WTC11 (cell line): ENCODE data around the gene NRG2. TPM values are rescaled to one million over a fixed set of nuclear protein-coding genes. Genes with fewer than 3 reads are reported as not detected.

ENCODE experiments used
- ATAC-seq: fragments of 200-7000 bp; cut with Tn5 transposase; 2 replicates; pipeline ENCODE4 v1.10.0; 2021; ENCODE audit warnings: mild to moderate bottlenecking, moderate library complexity
- CTCF ChIA-PET: fragments of 300-600 bp; sonication (Branson Sonifier 250); formaldehyde crosslinking; loops from one replicate; lab custom pipeline; 2021; ENCODE audit warnings: antibody characterized with exemption; lab: Charles Lee
- POLR2A ChIA-PET: fragments of 350-600 bp; sonication (Branson Sonifier 250); formaldehyde crosslinking; loops from one replicate; lab custom pipeline; 2021; ENCODE audit warnings: antibody characterized with exemption; lab: Charles Lee
- DNase-seq: peaks from one replicate; pipeline ENCODE4 v3.0.0; 2021; ENCODE audit warnings: low spot score
- H3K27ac Mint-ChIP-seq: 2 replicates; pipeline ENCODE4 v1.8.0; 2021; ENCODE audit warnings: mixed read lengths
- H3K27me3 Mint-ChIP-seq: 2 replicates; pipeline ENCODE4 v1.8.0; 2021; ENCODE audit warnings: low read depth, mild to moderate bottlenecking, moderate library complexity, mixed read lengths
- H3K36me3 Mint-ChIP-seq: 2 replicates; pipeline ENCODE4 v1.8.0; 2021; ENCODE audit warnings: mixed read lengths
- H3K4me1 Mint-ChIP-seq: 2 replicates; pipeline ENCODE4 v1.8.0; 2022; ENCODE audit warnings: mixed read lengths
- H3K4me3 Mint-ChIP-seq: 2 replicates; pipeline ENCODE4 v1.8.0; 2021; ENCODE audit warnings: mild to moderate bottlenecking, moderate library complexity, mixed read lengths
- H3K9me3 Mint-ChIP-seq: 2 replicates; pipeline ENCODE4 v1.8.0; 2021; ENCODE audit warnings: mixed read lengths
- ATF1 ChIP-seq: sonication (generic); formaldehyde crosslinking; IDR thresholded peaks from 2 replicates; pipeline ENCODE4 v1.8.1; 2023; ENCODE audit warnings: mild to moderate bottlenecking, moderate library complexity, missing genetic modification reagents
- CBFB ChIP-seq: sonication (generic); formaldehyde crosslinking; IDR thresholded peaks from 2 replicates; pipeline ENCODE4 v1.8.1; 2022; ENCODE audit warnings: mild to moderate bottlenecking, low read depth, missing genetic modification reagents
- CREB1 ChIP-seq: sonication (generic); formaldehyde crosslinking; IDR thresholded peaks from 2 replicates; pipeline ENCODE4 v1.8.0; 2023; ENCODE audit warnings: mild to moderate bottlenecking, missing genetic modification reagents
- ESRRA ChIP-seq: sonication (generic); formaldehyde crosslinking; IDR thresholded peaks from 2 replicates; pipeline ENCODE4 v1.8.1; 2022; ENCODE audit warnings: mild to moderate bottlenecking, missing genetic modification reagents, borderline replicate concordance
- ETV6 ChIP-seq: sonication (generic); formaldehyde crosslinking; IDR thresholded peaks from 2 replicates; pipeline ENCODE4 v1.8.1; 2022; ENCODE audit warnings: mild to moderate bottlenecking, missing genetic modification reagents
- FOXK1 ChIP-seq: sonication (generic); formaldehyde crosslinking; IDR thresholded peaks from 2 replicates; pipeline ENCODE4 v1.8.0; 2022; ENCODE audit warnings: mild to moderate bottlenecking, moderate library complexity, missing genetic modification reagents
- GRHL2 ChIP-seq: fragments of 250-450 bp; sonication (Bioruptor Pico); IDR thresholded peaks from 2 replicates; pipeline ENCODE4 v1.8.0; 2022; ENCODE audit warnings: mild to moderate bottlenecking, moderate library complexity; ENCODE audit not compliant: insufficient replicate concordance, severe bottlenecking
- GTF2I ChIP-seq: fragments of 250-450 bp; sonication (Bioruptor Pico); conservative IDR thresholded peaks from 2 replicates; pipeline ENCODE4 v1.4.0; 2021; ENCODE audit warnings: mild to moderate bottlenecking
- JUN ChIP-seq: sonication (generic); formaldehyde crosslinking; IDR thresholded peaks from 2 replicates; pipeline ENCODE4 v1.8.0; 2023; ENCODE audit warnings: mild to moderate bottlenecking, missing genetic modification reagents
- MXD4 ChIP-seq: fragments of 250-450 bp; sonication (Bioruptor Pico); IDR thresholded peaks from 2 replicates; pipeline ENCODE4 v1.8.0; 2021; ENCODE audit warnings: mild to moderate bottlenecking, moderate library complexity, borderline replicate concordance
- MYBL2 ChIP-seq: sonication (generic); formaldehyde crosslinking; IDR thresholded peaks from 2 replicates; pipeline ENCODE4 v1.8.1; 2023; ENCODE audit warnings: mild to moderate bottlenecking, moderate library complexity, missing genetic modification reagents
- NFYB ChIP-seq: sonication (generic); formaldehyde crosslinking; conservative IDR thresholded peaks from 2 replicates; pipeline ENCODE4 v1.8.0; 2022; ENCODE audit warnings: low read depth, missing genetic modification reagents
- NR2C2 ChIP-seq: sonication (generic); formaldehyde crosslinking; IDR thresholded peaks from 2 replicates; pipeline ENCODE4 v1.8.0; 2022; ENCODE audit warnings: mild to moderate bottlenecking, missing genetic modification reagents
- SOX15 ChIP-seq: fragments of 250-450 bp; sonication (Bioruptor Pico); IDR thresholded peaks from 2 replicates; pipeline ENCODE4 v1.9.0; 2021; ENCODE audit warnings: mild to moderate bottlenecking
- ZBTB21 ChIP-seq: sonication (generic); formaldehyde crosslinking; IDR thresholded peaks from 2 replicates; pipeline ENCODE4 v1.8.1; 2023; ENCODE audit warnings: mild to moderate bottlenecking, missing genetic modification reagents, borderline replicate concordance
- ZNF219 ChIP-seq: sonication (generic); formaldehyde crosslinking; IDR thresholded peaks from 2 replicates; pipeline ENCODE4 v1.8.0; 2023; ENCODE audit warnings: missing genetic modification reagents, mild to moderate bottlenecking, borderline replicate concordance
- total RNA-seq: library from RNA; stranded (reverse); gene quantifications from 3 replicates; pipeline ENCODE4 v1.2.3, GENCODE V29; 2021
- TF ChIP-seq, protein P1 (sequence below): sonication (generic); formaldehyde crosslinking; conservative IDR thresholded peaks from 2 replicates; pipeline ENCODE4 v1.8.1; 2022; ENCODE audit warnings: mild to moderate bottlenecking, missing genetic modification reagents
- TF ChIP-seq, protein P2 (sequence below): sonication (generic); formaldehyde crosslinking; IDR thresholded peaks from 2 replicates; pipeline ENCODE4 v1.8.0; 2023; ENCODE audit warnings: missing genetic modification reagents
- TF ChIP-seq, protein P3 (sequence below): sonication (generic); formaldehyde crosslinking; IDR thresholded peaks from 2 replicates; pipeline ENCODE4 v1.8.1; 2022; ENCODE audit warnings: missing genetic modification reagents, borderline replicate concordance
- TF ChIP-seq, protein P4 (sequence below): fragments of 250-450 bp; sonication (Bioruptor Pico); IDR thresholded peaks from 2 replicates; pipeline ENCODE4 v1.9.0; 2021; ENCODE audit warnings: mild to moderate bottlenecking
- TF ChIP-seq, protein P5 (sequence below): fragments of 250-450 bp; sonication (Bioruptor Pico); IDR thresholded peaks from 2 replicates; pipeline ENCODE4 v2.1.2; 2022; ENCODE audit warnings: mild to moderate bottlenecking, moderate library complexity
- TF ChIP-seq, protein P6 (sequence below): sonication (generic); formaldehyde crosslinking; IDR thresholded peaks from 2 replicates; pipeline ENCODE4 v1.8.1; 2022; ENCODE audit warnings: mild to moderate bottlenecking, missing genetic modification reagents, moderate library complexity, borderline replicate concordance
- TF ChIP-seq, protein P7 (sequence below): sonication (generic); formaldehyde crosslinking; IDR thresholded peaks from 2 replicates; pipeline ENCODE4 v1.8.1; 2023; ENCODE audit warnings: mild to moderate bottlenecking, missing genetic modification reagents, borderline replicate concordance

The NRG2 gene
- total RNA-seq, 1 experiment from 2014 or later: 0.44 TPM

DNA sequence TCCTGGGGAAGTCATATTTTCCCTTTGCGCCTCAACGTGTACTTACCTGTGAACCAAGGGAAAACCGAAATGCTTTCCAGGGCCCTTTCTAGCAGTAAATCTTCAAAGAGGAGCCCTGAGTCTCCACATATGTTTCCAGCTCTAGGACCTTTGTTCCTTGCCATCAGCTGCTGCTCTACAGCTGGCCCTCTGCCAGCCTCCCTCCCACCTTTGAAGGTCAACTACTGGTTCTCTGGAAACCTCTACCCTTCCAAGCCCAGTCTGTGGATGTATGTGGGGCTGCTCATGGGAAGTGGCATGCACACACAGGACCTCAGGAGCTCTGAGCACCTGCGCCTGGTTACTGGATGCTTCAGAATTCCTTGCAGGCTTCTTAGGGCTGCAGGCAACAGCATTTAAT is 130.3 kb downstream of the NRG2 start:
- ChIA-PET POLR2A (interaction anchor here (0.7 kb wide), 1 partner anchor 194 kb away, joined by 4 read pairs; no protein-coding TSS in a partner anchor), CTCF (interaction anchor here (1.3 to 4.7 kb wide), 2 partner anchors 56 to 233 kb away, joined by 3 to 30 read pairs; no protein-coding TSS in a partner anchor)
- Mint-ChIP-seq H3K36me3 (no peaks in the 10 kb centered on the region), H3K9me3 (peaks cover 4% of the 10 kb centered on the region), H3K4me1 (peaks cover 10% of the 10 kb centered on the region), H3K4me3 (no peak overlapping the region), H3K27me3 (peaks cover 8% of the 10 kb centered on the region; the same call in 1 of the 2 replicates), H3K27ac (no peak overlapping the region)
- no peak for ATAC-seq
- TF ChIP-seq ETV6 (CRISPR knock-in tag) (no peak), MXD4 (CRISPR knock-in tag) (no peak), ATF1 (no peak), ZNF219 (CRISPR knock-in tag) (no peak), NR2C2 (no peak), NFYB (CRISPR knock-in tag) (no peak), GRHL2 (CRISPR knock-in tag) (no peak), SOX15 (CRISPR knock-in tag) (no peak), CBFB (CRISPR knock-in tag) (no peak), CREB1 (CRISPR knock-in tag) (no peak), MYBL2 (CRISPR knock-in tag) (no peak), ESRRA (CRISPR knock-in tag) (no peak)
- TF ChIP-seq, protein P1, sequence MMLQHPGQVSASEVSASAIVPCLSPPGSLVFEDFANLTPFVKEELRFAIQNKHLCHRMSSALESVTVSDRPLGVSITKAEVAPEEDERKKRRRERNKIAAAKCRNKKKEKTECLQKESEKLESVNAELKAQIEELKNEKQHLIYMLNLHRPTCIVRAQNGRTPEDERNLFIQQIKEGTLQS (CRISPR knock-in tag): no peak
- TF ChIP-seq, protein P2, sequence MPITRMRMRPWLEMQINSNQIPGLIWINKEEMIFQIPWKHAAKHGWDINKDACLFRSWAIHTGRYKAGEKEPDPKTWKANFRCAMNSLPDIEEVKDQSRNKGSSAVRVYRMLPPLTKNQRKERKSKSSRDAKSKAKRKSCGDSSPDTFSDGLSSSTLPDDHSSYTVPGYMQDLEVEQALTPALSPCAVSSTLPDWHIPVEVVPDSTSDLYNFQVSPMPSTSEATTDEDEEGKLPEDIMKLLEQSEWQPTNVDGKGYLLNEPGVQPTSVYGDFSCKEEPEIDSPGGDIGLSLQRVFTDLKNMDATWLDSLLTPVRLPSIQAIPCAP (CRISPR knock-in tag): no peak
- TF ChIP-seq, protein P3, sequence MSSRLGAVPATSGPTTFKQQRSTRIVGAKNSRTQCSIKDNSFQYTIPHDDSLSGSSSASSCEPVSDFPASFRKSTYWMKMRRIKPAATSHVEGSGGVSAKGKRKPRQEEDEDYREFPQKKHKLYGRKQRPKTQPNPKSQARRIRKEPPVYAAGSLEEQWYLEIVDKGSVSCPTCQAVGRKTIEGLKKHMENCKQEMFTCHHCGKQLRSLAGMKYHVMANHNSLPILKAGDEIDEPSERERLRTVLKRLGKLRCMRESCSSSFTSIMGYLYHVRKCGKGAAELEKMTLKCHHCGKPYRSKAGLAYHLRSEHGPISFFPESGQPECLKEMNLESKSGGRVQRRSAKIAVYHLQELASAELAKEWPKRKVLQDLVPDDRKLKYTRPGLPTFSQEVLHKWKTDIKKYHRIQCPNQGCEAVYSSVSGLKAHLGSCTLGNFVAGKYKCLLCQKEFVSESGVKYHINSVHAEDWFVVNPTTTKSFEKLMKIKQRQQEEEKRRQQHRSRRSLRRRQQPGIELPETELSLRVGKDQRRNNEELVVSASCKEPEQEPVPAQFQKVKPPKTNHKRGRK: no peak
- TF ChIP-seq, protein P4, sequence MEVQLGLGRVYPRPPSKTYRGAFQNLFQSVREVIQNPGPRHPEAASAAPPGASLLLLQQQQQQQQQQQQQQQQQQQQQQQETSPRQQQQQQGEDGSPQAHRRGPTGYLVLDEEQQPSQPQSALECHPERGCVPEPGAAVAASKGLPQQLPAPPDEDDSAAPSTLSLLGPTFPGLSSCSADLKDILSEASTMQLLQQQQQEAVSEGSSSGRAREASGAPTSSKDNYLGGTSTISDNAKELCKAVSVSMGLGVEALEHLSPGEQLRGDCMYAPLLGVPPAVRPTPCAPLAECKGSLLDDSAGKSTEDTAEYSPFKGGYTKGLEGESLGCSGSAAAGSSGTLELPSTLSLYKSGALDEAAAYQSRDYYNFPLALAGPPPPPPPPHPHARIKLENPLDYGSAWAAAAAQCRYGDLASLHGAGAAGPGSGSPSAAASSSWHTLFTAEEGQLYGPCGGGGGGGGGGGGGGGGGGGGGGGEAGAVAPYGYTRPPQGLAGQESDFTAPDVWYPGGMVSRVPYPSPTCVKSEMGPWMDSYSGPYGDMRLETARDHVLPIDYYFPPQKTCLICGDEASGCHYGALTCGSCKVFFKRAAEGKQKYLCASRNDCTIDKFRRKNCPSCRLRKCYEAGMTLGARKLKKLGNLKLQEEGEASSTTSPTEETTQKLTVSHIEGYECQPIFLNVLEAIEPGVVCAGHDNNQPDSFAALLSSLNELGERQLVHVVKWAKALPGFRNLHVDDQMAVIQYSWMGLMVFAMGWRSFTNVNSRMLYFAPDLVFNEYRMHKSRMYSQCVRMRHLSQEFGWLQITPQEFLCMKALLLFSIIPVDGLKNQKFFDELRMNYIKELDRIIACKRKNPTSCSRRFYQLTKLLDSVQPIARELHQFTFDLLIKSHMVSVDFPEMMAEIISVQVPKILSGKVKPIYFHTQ: no peak
- TF ChIP-seq, protein P5, sequence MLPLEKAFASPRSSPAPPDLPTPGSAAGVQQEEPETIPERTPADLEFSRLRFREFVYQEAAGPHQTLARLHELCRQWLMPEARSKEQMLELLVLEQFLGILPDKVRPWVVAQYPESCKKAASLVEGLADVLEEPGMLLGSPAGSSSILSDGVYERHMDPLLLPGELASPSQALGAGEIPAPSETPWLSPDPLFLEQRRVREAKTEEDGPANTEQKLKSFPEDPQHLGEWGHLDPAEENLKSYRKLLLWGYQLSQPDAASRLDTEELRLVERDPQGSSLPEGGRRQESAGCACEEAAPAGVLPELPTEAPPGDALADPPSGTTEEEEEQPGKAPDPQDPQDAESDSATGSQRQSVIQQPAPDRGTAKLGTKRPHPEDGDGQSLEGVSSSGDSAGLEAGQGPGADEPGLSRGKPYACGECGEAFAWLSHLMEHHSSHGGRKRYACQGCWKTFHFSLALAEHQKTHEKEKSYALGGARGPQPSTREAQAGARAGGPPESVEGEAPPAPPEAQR: no peak
- DNase-seq: no peak

DNA sequence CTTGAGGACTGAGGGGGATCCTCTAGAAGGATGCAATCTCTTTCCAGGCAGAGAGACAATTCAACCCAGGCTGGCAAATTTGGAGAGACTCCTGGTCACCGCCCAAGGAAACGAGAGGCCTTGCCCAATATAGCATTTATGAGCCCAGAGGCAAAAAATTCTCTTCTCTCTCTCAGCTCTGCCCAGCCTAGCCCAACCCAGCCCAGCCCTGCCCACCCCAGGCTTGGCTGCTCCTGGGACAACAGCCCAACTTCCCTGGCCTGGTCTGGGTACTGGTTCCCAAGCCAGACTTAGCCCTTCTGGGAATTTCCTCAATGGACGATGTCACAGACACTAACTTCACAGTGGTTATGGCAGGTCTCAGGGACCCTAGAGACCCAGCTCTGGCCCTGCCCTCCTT is 130.9 kb downstream of the NRG2 start:
- ChIA-PET POLR2A (no interaction called here), CTCF (interaction anchor here (4.7 kb wide), 1 partner anchor 56 kb away, joined by 30 read pairs; no protein-coding TSS in a partner anchor)
- DNase-seq (no peak), ATAC-seq (no peak)
- H3K9me3 Mint-ChIP-seq: peaks cover 4% of the 10 kb centered on the region
- H3K36me3 Mint-ChIP-seq: no peaks in the 10 kb centered on the region
- H3K27ac Mint-ChIP-seq: no peak overlapping the region
- no peak overlapping the region for H3K4me3 Mint-ChIP-seq
- H3K27me3 Mint-ChIP-seq: peaks cover 8% of the 10 kb centered on the region; the same call in 1 of the 2 replicates
- peaks cover 10% of the 10 kb centered on the region for H3K4me1 Mint-ChIP-seq
- TF ChIP-seq JUN: no peak
- TF ChIP-seq, protein P6, sequence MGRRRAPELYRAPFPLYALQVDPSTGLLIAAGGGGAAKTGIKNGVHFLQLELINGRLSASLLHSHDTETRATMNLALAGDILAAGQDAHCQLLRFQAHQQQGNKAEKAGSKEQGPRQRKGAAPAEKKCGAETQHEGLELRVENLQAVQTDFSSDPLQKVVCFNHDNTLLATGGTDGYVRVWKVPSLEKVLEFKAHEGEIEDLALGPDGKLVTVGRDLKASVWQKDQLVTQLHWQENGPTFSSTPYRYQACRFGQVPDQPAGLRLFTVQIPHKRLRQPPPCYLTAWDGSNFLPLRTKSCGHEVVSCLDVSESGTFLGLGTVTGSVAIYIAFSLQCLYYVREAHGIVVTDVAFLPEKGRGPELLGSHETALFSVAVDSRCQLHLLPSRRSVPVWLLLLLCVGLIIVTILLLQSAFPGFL (CRISPR knock-in tag): no peak
- no peak for TF ChIP-seq CREB1 (CRISPR knock-in tag)
- TF ChIP-seq, protein P7, sequence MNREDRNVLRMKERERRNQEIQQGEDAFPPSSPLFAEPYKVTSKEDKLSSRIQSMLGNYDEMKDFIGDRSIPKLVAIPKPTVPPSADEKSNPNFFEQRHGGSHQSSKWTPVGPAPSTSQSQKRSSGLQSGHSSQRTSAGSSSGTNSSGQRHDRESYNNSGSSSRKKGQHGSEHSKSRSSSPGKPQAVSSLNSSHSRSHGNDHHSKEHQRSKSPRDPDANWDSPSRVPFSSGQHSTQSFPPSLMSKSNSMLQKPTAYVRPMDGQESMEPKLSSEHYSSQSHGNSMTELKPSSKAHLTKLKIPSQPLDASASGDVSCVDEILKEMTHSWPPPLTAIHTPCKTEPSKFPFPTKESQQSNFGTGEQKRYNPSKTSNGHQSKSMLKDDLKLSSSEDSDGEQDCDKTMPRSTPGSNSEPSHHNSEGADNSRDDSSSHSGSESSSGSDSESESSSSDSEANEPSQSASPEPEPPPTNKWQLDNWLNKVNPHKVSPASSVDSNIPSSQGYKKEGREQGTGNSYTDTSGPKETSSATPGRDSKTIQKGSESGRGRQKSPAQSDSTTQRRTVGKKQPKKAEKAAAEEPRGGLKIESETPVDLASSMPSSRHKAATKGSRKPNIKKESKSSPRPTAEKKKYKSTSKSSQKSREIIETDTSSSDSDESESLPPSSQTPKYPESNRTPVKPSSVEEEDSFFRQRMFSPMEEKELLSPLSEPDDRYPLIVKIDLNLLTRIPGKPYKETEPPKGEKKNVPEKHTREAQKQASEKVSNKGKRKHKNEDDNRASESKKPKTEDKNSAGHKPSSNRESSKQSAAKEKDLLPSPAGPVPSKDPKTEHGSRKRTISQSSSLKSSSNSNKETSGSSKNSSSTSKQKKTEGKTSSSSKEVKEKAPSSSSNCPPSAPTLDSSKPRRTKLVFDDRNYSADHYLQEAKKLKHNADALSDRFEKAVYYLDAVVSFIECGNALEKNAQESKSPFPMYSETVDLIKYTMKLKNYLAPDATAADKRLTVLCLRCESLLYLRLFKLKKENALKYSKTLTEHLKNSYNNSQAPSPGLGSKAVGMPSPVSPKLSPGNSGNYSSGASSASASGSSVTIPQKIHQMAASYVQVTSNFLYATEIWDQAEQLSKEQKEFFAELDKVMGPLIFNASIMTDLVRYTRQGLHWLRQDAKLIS (CRISPR knock-in tag): no peak
- no peak for TF ChIP-seq GTF2I (CRISPR knock-in tag)
- no peak for TF ChIP-seq ZBTB21 (CRISPR knock-in tag)
- TF ChIP-seq, protein P5: no peak
- no peak for TF ChIP-seq FOXK1 (CRISPR knock-in tag)
